OCI-M1 (cell line): ENCODE measurements around the gene PREP.
"Not testable (repeated sequence)": the region's sequence is repeated elsewhere in the genome, so short reads cannot be mapped to it uniquely, and the experiment has no call there.

ENCODE experiments used
- DNase-seq: peaks from one replicate; lab custom pipeline; 2025; lab: John Stamatoyannopoulos, UW

PREP gene

DNA sequence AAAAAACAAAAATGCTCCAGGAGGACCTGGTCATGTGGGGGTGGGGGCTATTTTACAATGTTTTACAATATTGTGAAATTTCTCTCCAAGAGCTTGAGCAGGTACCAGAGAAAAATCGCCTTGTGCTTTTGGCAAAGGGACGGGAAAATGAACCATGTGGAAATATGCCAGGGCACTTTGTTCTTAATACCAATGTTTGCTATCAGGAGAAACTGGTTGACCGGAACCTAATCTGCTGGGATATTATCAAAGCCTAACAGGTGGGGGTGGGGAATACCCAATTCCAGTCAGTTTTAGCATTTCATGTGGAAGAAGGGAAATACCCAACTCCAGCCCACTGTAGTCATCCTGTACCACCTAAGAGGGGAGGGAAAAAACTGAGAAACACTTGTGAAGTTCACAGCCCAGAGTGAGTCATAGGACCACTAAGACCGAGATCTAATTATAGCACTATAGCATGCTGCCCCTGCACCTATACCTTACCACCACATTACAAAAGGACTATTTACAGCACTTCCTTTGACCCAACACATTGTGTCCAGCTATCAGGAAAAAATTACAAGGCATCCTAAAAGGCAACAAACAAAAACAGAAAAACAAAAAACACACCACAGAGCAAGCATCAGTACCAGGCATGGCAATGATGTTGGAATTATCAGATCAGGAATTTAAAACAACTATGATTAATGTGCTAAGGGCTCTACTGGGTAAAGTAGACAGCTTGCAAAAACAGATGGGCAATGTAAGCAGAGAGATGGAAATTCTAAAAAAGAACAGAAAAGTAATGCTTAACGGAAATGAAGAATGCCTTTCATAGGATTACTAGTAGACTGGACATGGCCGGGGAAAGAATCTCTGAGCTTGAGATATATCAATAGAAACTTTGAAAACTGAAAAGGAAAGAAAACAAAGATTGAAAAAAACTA lies 138.9 kb downstream of the PREP start:
- no peak for DNase-seq

DNA sequence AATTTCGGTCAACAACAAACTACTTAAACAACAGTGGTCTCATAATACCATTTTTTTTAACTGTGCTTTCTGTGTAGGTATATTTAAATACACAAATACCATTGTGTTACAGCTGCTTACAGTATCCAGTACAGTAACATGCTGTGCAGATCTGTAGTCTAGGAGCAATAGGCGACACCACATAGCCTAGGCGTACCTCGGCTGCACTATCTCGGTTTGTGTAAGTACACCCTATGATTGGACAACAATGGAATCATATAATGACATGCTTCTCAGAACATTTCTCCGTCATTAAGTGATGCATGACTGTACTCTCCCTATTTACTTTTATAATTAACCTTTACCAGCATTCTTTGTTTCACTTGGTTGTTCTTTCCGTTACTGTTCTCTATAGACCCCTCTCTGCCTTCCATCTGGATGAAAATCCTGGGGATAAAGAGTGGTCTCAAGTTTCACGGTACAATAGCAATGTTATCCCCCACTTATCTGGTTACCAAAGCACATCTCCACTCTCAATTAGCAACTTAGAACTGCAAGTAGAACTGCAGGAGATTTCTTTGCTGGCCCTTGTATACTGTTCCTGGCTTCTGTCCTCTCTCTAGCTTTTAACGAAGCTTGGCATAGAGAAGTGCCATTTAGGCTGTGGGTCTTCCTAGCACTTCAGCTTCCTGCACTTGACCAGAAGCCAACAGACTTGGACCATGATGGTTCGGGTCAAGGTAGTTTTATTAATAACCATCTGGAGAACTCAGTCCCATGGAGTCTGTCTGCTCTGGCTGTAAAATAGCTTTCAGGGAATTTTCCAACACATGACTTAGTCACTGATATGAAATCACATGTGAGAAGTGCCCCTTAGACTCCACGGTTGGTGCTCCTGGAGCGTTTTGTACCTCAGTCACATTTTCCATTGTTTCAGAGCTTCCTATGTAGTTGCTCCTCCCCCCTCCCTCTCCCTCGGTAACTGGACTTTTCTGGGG lies 142.7 kb downstream of the PREP start:
- peak; percentile 23 for DNase-seq

DNA sequence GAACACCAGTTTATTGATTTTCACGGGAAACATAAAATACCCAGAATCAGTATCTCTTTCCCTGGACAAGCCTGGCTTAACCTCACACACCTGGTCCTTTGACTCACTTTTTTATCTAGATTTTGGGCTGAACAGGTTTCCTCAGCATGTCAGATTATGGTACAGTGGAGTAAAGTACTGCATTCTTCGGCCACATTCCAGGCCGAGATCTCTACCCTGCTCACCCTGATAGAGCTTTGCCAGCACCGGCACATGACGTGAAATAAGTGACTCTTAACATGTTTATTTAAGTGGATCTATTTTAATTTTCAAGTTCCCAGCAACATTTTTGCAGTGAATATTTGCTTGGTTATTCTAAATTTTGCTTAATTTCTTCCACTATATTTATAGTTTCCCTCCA lies 144.1 kb downstream of the PREP start:
- peak; percentile 20 for DNase-seq

DNA sequence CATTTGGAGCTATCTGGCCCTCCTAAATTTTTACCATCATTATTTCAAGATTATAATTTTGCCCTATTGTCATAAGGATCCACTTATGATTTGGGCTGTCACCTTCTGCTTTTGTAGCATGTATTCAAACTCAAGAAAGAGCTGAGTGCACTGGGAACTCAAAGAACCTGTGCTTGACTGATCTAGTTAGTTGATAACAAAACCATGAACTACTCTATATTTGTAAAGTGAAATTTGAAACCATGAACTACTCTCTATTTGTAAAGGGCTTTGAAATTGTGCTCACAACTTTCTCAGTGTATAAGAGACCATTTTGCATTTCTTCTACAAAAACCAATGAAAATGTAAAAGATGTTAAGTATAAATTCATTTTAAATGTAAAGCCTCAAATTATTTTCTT lies 145.5 kb downstream of the PREP start:
- peak; percentile 74 for DNase-seq

DNA sequence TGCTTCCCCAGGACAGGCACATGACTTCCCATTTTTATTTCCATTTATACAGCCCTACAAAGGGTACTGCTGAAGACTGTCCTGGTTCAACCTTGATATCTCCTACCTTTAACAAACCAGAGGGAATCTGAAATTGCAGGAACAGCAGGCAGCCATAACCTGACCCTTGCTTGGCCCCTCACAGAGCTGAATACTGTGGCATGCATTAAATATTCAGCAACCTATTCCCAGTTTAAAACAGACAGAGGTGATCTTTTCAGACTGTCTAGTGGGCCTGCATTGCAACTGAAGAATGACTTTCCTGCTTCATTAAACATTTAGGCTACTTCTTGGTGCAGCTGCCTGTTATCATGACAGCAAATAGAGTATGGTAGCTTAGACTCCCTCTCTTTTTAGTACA lies 146.3 kb downstream of the PREP start:
- no peak for DNase-seq

DNA sequence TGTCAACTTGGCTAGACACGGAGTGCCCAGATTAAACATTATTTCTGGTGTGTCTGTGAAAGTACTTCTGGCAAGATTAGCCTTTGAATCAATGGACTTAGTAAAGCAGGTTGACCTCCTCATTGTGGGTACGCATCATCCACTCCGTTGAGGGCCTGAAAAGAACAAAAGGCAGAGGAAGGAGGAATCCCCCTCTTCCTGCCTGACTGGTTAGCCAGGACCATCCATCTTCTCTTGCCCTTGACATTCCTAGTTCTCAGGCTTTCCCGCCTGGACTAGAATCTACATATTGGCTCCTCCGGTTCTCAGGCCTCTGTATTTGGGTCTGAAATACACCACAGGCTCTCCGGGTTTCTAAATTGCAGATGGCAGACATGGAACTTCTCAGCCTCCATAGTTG lies 149.1 kb downstream of the PREP start:
- no peak for DNase-seq

DNA sequence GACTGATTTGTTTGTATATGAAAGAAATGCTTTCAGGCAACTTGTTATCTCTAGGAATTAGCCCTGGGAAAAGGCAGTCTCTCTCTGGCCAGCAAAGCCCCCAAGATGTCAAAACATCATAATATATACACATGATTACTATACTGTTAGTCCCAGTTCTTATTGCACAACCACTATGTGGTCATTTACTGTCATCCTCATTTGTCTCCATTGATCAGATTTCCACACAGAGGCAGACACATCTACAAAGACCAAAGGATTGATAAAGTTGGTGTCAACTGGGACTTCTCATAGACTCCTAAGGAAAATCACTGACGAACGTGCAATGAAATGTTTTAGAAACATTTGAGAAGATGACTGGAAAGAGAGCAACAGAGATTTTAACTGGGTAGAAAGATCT lies 151.2 kb downstream of the PREP start:
- peak; percentile 26 for DNase-seq

DNA sequence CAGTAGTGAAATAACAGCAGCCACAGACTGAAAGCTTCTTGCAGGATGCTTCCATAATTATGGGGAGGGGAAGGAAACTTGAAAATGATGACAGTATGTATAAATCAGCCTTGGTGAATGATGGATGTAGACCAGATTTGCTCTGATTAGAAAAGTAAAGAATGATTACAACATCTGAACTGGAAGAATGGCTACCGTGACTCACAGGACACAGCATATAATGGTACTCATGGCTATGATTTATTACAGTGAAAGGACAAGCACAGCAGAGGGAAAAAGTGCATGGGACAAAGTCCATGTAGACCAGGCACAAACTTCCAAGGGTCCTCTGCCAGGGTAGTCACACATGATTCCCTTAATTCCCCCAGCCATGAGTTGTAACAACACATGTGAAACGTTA lies 152.3 kb downstream of the PREP start:
- DNase-seq = no peak

DNA sequence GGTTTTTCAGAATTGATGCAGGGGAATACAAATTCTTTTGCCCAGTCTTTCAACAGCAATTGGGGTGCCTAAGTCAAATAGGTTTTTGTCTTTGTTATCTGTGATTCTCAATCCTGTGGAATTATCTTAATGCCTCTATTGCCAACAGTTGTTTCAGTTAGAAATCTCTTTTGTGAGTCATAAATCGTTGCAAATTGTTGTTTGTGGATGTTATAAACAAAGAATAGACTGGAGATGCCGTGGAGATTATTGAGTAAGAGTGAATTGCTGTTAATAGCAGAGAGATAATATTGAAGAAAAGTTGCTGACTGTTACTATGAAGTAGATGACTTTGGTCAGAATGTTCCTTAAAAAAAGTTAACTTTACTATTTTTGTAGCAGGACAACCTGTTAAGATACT lies 159.4 kb downstream of the PREP start:
- DNase-seq = no peak

DNA sequence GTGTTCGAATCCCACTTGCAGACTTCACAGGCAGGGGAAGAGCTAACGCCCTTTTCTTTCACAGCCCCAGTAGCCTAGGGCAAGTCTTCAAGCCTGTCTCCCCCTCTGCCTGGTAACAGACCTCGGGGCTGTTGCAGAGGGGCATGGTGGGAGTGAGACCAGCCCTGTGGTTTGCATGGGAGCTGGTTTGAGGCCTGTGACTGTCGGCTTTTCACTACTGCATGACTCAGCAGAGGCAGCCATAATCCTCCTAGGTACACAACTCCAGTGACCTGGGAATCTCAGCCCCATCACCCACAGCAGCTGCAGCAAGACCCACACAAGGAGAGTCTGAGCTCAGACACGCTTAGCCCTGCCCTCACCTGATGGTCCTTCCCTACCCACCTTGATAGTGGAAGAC lies 167.7 kb downstream of the PREP start:
- no peak for DNase-seq

DNA sequence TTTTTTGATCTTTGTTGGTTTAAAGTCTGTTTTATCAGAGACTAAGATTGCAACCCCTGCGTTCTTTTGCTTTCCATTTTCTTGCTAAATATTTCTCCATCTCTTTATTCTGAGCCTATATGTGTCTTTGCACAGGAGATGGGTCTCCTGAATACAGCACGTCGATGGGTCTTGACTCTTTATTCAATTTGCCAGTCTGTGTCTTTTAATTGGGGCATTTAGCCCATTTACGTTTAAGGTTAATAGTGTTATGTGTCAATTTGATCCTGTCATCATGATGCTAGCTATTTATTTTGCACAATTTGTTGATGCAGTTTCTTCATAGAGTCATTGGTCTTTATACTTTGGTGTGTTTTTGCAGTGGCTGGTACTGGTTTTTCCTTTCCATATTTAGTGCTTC lies 171.1 kb downstream of the PREP start:
- DNase-seq = not testable (repeated sequence)
